Adrenal gland (tissue), 12 donors: ENCODE results near the gene DCAF17. TPM values are rescaled to one million over a fixed set of nuclear protein-coding genes. Genes with fewer than 3 reads are reported as not detected.

Experiments
- DNase-seq, 7 donors: peaks; one replicate each; pipeline ENCODE4 v3.0.0-alpha.2; 2019 to 2020
- H3K27ac ChIP-seq, 5 donors: fragments of 200-600 bp; sonication (generic) in 4 of 5; 1 replicate in 3 of 5; 2 replicates in 2 of 5; pipeline versions ENCODE4 v1.5.1 to v1.8.0; 2016 to 2020; ENCODE audit warnings: mild to moderate bottlenecking in 1 of 5
- H3K27me3 ChIP-seq: fragments of 200-600 bp; 2 replicates; pipeline ENCODE4 v1.8.0; 2021
- H3K36me3 ChIP-seq, 2 donors: fragments of 200-600 bp; replicated peaks in 1 of 2; 1 replicate in 1 of 2; 2 replicates in 1 of 2; pipeline versions ENCODE4 v1.5.1 to v1.8.0; 2018 to 2022
- H3K4me1 ChIP-seq, 2 donors: fragments of 200-600 bp; replicated peaks in 1 of 2; 1 replicate in 1 of 2; 2 replicates in 1 of 2; pipeline versions ENCODE4 v1.5.1 to v1.8.0; 2018 to 2021
- H3K4me3 ChIP-seq, 4 donors: fragments of 200-600 bp; sonication (generic) in 3 of 4; one replicate each; pipeline ENCODE4 v1.5.1; 2016 to 2018
- H3K9me3 ChIP-seq, 3 donors: fragments of 200-600 bp; sonication (generic) in 1 of 3; replicated peaks in 1 of 3; 1 replicate in 2 of 3; 2 replicates in 1 of 3; pipeline versions ENCODE4 v1.5.1 to v1.8.0; 2016 to 2021
- CTCF ChIP-seq, 6 experiments: fragments of 450-650 bp in 4 of 6; fragments of 200-600 bp in 2 of 6; sonication (generic) in 1 of 6; IDR thresholded peaks; 1 replicate in 5 of 6; 2 replicates in 1 of 6; pipeline versions ENCODE4 v1.5.1 to v1.8.0; 2016 to 2021; ENCODE audit warnings: antibody characterized with exemption in 6 of 6, mild to moderate bottlenecking in 2 of 6, moderate library complexity in 1 of 6
- POLR2A ChIP-seq, 2 donors: fragments of 450-650 bp; IDR thresholded peaks; one replicate each; pipeline ENCODE4 v1.6.1; 2017; ENCODE audit warnings: antibody characterized with exemption in 2 of 2, mild to moderate bottlenecking in 2 of 2, moderate library complexity in 1 of 2
- WGBS, 4 donors: extraction: QIAGEN DNeasy Blood & Tissue Kit in 2 of 4; methylation state at CpG; one replicate each; pipeline versions ENCODE4 v1.1.5 to v1.1.7; 2013 to 2017; 5-methylcytosine and 5-hydroxymethylcytosine counted together
- intact Hi-C, 2 donors: fragments of 100-400 bp; cut with DNase I; formaldehyde crosslinking; loops; one replicate each; pipeline versions ENCODE4 v1.14.1 to v1.15.0; 2022 to 2023
- polyA plus RNA-seq, 3 donors: library from polyadenylated mRNA; stranded (reverse); fragments of 200-250 nt in 2 of 3; fragments of 350-450 nt in 1 of 3; fragmentation: Illumina TruSeq in 1 of 3; extraction: RNeasy Lipid Tissue Mini Kit (QIAGEN cat#74804) in 1 of 3; gene quantifications; one replicate each; pipeline ENCODE4 v1.2.3, GENCODE V29; 2013 to 2014
- total RNA-seq, 9 donors: library from RNA; depleted of rRNA in 4 of 9; stranded (reverse); fragments of >200 nt in 4 of 9; fragments of 120-200 nt in 1 of 9; fragmentation: NEBNext Ultra II Directional in 1 of 9; extraction: Animal tissue kit (Norgen Biotek cat#: 25700) in 1 of 9; gene quantifications; one replicate each; pipeline versions ENCODE4 v1.1.0 to v1.2.4, GENCODE V29; 2013 to 2023
- donor health status: healthy with polysubstance abuse.
- donor health status: Bipolar disorder and iron deficiency.
- donor health status: DM: yes; HTN: yes; CAD: no.
- donor health status: DM: no; HTN: no; CAD: no.
- donor health status: DM: no; HTN: no; CAD: no.
- donor health status: DM: yes; HTN: yes; CAD: no.

Gene DCAF17
- total and polyA plus RNA-seq, 12 donors: 2.6 to 21.9 (median 15.9) TPM

GRCh38 chr2:171389325-171389724 is 44.7 kb upstream of the DCAF17 start:
- intact Hi-C loops: no loop called here
- Histone ChIP-seq H3K27ac (no peak overlapping the region), H3K27me3 (no peaks in the 10 kb centered on the region), H3K36me3 (no peaks in the 10 kb centered on the region), H3K4me3 (no peak overlapping the region), H3K4me1 (no peaks in the 10 kb centered on the region), H3K9me3 (no peaks in the 10 kb centered on the region)
- WGBS, 4 donors: 97 to 100% (median 100%) methylated on average over 1 of the region's 1 CpG
- DNase-seq: no peak
- TF ChIP-seq CTCF (IDR thresholded peaks at IDR 0.05): no peak
- no peak for TF ChIP-seq POLR2A (IDR thresholded peaks at IDR 0.05)

GRCh38 chr2:171389780-171390179 is 44.2 kb upstream of the DCAF17 start:
- H3K4me1 ChIP-seq: no peaks in the 10 kb centered on the region
- no peaks in the 10 kb centered on the region for H3K36me3 ChIP-seq
- 90 to 100% (median 95%) methylated on average over 1 of the region's 1 CpG for WGBS, 4 donors
- H3K9me3 ChIP-seq: no peaks in the 10 kb centered on the region
- no peak for DNase-seq
- TF ChIP-seq POLR2A (IDR thresholded peaks at IDR 0.05) (no peak), CTCF (IDR thresholded peaks at IDR 0.05) (no peak)
- H3K4me3 ChIP-seq: no peak overlapping the region
- no peaks in the 10 kb centered on the region for H3K27me3 ChIP-seq
- no peak overlapping the region for H3K27ac ChIP-seq
- intact Hi-C loops: no loop called here

GRCh38 chr2:171390941-171391516 is 43.0 kb upstream of the DCAF17 start:
- WGBS, 4 donors: 92 to 96% (median 95%) methylated on average over 1 of the region's 1 CpG
- no peak for DNase-seq

GRCh38 chr2:171391532-171391931 is 42.5 kb upstream of the DCAF17 start:
- intact Hi-C loops: no loop called here
- DNase-seq: no peak
- Histone ChIP-seq H3K36me3 (no peaks in the 10 kb centered on the region), H3K27me3 (no peaks in the 10 kb centered on the region), H3K4me1 (peaks cover 0 to 3% of the 10 kb centered on the region in 2 donors), H3K4me3 (no peak overlapping the region), H3K9me3 (no peaks in the 10 kb centered on the region), H3K27ac (no peak overlapping the region)
- no peak for TF ChIP-seq CTCF (IDR thresholded peaks at IDR 0.05)
- no peak for TF ChIP-seq POLR2A (IDR thresholded peaks at IDR 0.05)
- 81 to 92% (median 89%) methylated on average over 2 of the region's 2 CpGs for WGBS, 4 donors

More at GRCh38 chr2:171390941-171391516, 43.0 kb upstream of the DCAF17 start:
- Histone ChIP-seq H3K4me3 (no peak overlapping the region), H3K36me3 (no peaks in the 10 kb centered on the region), H3K27me3 (no peaks in the 10 kb centered on the region), H3K4me1 (no peaks in the 10 kb centered on the region), H3K9me3 (no peaks in the 10 kb centered on the region), H3K27ac (no peak overlapping the region)
- TF ChIP-seq POLR2A (IDR thresholded peaks at IDR 0.05) (no peak), CTCF (IDR thresholded peaks at IDR 0.05) (no peak)
- intact Hi-C loops: no loop called here
